NCI-H2227 treated with DMSO at 0.1 percent for 48 hours (cell line): Measurements from ENCODE around the gene ERMARD.
A peak's percentile ranks its signal among the peaks of the same experiment; 100 is the strongest.
"Not testable (repeated sequence)": the region's sequence is repeated elsewhere in the genome, so short reads cannot be mapped to it uniquely, and the experiment has no call there.

Source experiments
- DNase-seq: peaks from one replicate; lab custom pipeline; 2025; lab: John Stamatoyannopoulos, UW

ERMARD gene

DNA sequence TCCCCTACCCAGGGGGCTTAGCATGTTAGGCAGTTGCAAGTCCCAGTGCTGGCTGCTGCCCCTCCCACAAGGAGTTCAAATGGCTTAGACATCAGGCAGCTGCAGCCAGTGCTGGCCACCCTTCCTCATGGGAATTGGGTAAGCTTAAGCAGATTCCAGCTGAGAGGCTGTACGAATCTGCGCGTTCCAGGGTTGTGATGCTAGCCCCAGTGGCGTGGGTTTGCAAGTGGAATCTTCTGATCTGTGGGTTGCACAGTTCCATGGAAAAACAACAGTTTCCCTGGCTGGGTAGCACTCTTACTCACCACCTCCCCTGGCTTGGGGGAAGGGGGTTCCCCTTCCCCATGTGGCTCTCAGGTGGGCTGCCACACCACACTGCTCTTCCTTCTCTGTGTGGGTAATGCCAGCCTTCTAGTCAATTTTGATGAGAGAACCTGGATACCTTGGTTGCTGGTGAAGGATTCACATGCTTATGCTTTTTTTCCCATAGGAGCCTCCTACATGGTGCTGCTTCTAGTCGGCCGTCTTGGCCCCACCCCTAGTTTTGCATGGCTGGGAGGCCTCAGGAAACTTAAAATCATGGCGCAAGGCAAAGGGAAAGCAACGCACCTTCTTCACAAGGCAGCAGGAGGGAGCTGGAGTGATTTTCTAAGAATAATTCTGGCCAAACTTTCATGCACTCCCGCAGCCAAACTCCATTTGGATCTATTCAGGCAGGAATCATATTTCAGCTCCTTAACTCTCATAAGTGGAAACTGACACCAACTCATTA is 13.0 kb upstream of the ERMARD start:
- no peak for DNase-seq

DNA sequence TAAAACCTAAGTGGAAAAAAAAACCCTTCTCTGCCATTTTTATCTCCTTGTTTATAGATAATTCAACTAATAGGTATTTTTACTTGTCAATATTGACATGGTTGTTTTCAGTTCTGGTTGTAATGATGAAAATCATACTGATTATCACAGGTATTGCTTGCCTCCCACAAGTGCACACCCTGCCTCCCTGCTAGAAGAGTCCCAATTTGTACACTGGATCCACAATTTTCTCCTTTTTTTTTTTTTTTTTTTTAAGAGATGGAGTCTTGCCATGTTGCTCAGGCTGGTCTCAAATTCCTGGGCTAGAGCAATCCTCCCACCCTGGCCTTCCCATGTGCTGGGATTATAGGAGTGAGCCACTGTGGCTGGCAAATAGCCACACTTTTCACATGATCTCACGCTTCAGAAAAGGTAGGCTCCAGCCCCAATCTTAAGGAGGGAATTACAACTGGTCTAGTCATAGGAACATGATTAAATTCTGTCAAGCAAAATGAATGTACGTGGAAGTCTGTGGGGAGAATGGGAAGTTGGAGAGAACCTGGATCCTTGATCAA is 12.4 kb upstream of the ERMARD start:
- DNase-seq, result no peak

DNA sequence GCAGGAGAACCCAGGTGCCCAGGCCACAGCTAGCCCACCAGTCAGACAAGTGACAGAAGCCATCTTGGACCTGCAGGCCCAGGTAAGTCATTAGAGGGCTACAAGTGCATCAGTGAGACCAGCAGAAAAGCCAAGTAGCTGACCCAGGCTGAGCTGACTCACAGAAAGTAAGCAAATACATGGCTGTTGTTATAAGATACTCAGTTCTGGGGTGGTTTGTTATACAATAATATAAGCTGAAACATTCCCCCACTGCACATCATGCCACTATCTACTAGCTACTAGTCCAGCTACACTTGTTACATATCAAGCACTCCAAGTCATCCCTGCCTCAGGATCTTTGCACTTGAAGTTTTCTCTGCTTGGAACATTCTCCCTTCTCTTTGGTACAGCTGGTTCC is 10.1 kb upstream of the ERMARD start:
- no peak for DNase-seq

DNA sequence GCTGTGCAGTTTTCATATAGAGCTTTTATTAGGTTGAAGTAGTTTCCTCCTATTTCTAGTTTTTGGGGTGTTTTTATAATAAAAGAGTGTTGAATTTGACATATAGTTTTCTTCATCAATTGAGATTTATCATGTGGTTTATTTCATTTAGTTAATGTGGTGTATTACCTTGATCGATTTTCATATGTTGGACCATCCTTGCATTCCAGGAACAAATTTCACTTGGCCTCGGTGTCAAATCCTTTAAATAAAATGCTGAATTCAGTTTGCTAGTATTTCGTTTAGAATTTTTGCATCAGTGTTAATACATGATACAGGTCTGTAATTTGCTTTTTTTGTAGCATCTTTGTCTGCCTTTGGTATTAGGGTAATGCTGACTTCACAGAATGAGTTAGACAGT is 6.0 kb upstream of the ERMARD start:
- no peak for DNase-seq

DNA sequence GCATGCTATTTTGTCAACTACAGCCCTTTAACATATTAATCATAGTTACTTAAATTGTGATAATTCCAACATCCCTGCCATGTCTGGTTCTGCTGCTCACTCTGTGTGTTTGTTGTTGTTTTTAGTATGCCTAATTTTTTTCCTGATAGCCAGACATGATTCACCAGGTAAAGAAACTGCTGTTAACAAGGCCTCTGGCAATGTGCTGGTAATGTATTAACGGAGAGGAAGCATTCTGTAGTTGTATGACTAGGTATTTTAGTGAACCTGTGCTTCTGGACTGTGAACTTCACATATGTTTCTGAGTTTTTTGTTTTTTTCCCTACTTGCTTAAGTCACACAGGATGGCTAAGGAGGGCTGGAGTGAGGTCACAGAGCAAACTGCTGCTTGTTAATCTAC is 4.9 kb upstream of the ERMARD start:
- DNase-seq, result no peak

DNA sequence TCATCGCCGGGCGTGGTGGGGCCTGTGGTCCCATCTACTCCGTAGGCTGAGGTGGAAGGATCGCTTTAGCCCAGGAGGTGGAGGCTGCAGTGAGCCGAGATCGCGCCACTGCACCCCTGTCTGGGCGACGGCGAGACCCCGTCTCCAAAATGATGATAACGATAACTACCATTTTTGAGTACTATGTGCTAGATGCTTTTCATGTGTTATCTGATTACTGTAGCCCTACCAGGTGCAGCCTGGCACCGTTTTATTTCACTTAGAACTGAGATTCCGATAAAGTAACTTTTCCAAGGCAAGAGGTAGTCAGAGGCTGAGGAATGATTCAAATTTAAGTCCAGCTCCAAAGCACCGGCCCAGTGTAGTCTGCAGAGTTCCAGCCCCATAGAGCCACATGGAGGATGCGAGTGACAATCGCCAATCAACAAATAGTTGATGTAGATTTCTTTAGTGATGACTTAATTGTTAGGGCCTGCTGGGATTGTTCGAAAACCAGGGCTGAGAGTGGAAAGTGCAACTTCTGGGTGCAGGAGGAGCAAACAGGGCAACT is 727 bp downstream of the ERMARD start:
- peak; percentile 44 for DNase-seq

DNA sequence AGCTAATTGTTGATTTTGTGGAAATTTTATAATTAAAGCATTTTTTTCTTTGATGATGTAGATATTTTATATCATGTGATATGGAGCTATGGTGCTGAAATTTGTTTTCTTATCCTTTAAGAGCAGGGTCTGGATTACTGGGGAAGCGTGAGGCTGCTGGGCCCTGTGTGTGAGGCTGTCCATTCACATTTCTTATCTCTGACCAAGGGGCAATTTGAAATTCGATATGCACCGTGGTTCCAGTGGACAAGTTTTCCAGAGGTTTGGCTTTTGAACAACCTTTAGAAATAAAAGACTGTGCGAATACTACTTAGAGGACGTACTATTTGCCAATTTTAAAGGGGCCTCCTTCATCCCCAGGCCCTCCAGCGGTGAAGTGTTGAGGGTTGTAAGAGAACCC is 3.7 kb downstream of the ERMARD start:
- DNase-seq, result no peak

DNA sequence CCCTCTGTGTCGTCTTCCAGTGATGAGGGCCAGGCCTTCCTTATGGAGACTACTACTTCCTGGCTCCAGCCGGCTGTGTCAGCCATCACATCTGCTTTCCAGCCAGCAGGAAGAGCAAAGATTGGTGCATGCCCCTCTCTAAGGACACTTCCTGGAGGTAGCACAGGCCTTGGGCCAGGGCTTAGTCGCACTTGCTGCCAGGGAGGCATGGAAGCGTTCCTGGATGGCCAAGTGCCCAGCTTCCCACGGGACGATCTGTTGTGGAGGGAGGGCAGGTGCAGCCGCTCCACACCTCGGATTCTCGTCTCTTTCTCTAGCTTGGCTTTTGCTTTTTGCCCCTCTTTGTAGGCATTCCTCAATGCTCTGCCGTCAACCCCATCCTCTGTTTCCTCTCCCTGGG is 11.9 kb downstream of the ERMARD start:
- no peak for DNase-seq

DNA sequence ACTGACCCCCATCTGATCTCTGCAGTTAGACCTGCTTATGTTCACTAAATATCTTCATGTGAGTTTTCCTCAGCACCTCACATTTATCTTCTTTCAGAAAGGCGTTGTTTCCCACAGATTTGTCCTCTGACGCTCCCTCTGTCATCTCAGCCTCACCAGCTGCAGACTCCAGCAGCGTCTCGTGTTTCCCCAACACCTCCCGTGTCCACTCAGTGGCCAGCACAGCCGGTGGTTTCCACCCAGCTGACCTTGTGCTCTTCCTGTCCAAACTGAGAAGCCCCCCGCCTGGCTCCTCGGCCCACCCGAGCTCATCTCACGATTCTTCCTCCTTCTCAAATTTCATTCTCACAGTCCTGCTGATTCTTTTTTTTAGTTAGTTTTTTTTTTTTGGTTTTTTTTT is 12.5 kb downstream of the ERMARD start:
- no peak for DNase-seq

DNA sequence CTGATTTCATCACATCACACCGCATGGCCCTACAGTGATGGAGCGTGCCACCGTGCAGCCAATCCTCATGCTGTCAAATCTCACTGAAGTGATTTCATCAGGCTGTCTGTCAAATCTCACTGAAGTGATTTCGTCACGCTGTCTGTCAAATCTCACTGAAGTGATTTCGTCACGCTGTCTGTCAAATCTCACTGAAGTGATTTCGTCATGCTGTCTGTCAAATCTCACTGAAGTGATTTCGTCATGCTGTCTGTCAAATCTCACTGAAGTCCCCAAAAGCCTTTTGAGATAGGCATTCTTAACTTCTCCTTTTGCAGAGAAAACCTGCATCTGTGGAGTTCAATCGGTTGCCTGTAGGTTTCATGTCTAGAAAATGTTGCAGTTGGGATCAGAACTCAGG is 14.4 kb downstream of the ERMARD start:
- DNase-seq, result not testable (repeated sequence)

DNA sequence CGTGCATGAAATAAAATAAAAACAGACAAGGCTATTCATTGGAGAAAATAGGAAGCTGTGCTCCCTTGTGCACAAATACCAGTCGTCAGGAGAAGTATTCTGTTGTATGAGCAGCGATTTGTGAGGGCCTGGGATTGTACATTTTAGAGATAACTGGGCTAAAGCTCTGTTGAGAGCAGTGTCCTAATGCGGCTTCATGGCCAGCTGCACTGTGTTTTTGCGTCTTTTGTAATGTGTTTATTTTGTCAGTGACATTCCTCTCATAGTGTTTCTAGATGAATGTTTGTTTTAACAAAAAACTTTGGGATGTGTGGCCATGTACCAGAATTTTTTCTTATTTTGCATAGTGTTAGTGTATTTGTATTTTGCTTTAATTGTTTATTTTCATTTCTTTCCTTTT is 14.8 kb downstream of the ERMARD start:
- DNase-seq, result no peak

DNA sequence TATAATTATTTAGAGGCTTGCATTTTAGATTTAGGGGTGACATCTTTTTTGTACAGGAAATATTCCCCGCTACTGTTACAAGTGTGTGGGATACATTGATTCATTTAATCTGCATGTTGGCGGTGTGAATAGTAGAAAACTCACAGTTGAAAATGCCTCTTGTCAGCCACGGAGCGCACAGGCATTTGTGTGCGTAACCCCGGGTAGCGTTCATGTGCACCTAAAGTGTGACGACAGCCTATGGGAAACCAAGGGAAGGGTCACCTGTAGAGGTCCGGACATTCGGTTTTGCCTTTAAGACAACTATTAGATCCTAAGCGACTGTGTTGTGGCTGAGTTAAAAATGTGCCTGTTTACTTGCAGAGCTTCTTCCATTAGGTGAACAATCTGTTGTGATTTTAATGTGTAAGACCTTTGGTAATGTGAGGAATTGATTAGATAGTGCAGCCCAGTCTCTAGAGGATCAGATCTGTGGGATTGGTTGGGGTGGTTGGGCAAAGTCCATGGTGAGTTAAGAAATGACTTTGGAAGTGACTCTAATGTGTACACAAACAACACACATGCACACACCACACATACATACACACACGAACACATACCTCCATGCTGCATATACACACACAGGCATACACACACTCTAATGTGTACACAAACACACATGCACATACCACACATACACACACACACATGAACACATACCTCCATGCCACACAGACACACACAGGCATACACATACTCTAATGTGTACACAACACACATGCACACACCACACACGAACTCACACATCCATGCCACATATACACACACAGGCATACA is 15.7 kb downstream of the ERMARD start:
- no peak for DNase-seq

DNA sequence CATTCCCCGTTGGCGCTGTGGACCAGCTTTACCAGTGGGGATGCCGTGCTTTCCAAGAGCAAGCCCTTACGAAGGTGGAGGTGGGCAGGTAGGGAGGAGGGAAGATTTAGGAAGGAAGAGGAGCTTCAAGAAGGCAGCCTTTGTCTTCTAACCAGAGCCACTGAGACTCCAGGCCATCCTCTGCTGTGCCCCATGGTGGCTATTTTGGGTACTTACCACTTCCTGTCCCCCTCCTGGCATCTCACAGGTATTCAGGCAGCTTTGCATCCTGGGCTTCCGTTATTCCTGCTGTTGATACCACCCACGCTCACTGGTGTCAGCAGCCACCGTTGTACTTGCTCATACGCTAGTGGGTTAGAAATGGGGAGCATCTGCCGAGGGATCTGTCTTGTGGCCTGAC is 22.9 kb downstream of the ERMARD start:
- DNase-seq, result no peak

DNA sequence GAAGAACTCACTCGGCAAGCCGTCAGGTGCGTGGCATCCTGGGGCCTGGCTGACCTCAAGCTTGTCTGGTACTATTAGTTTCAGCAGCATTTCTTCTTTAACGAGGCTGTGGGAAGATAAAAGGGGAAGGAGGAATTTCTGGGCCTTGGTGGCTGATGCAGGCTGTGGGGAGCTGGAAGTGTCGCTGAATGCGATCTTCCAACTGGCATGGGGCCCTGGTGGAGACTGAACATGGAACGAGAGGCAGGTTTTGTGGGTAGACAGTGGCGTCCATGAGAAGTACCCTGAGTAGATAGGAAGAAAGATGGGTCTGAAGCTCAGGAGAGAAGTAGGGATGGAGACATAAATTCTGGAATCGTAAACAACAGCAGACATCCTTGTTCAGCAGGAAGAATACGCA is 23.9 kb downstream of the ERMARD start:
- no peak for DNase-seq

DNA sequence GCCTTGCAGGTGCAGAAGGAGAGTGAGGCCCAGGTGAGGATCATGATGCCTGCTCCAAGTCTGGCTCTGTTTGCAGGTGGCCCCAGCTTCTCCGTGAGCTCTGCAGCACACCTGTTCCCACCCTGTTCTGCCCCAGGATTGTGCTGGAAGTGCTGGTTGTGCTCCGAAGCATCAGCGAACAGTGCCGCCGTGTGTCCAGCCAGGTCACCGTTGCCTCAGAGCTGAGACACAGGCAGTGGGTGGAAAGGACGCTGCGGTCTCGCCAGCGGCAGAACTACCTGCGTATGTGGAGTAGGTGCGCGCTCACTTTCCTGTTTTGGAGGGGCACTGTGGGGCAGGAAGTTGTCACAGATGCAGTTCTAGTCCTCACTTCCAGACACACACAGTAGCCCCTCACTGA is 25.0 kb downstream of the ERMARD start:
- no peak for DNase-seq

DNA sequence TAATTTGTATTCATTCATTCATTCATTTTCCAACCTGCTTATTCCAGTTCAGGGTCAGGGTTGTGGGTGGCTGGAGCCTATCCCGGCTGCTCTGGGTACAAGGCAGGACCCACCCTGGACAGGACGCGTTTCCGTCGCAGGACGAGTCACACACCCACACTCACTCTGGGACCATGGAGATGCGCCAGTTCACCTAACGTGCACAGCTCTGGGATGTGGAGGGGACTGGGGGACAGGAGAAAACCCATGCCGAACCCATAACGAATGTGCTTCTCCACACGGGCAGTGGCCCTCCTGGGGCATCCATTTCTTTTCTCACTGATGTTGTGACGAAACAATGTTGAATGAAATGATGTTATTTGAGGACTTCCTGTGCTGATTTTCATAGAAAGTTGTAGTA is 26.5 kb downstream of the ERMARD start:
- DNase-seq, result no peak

DNA sequence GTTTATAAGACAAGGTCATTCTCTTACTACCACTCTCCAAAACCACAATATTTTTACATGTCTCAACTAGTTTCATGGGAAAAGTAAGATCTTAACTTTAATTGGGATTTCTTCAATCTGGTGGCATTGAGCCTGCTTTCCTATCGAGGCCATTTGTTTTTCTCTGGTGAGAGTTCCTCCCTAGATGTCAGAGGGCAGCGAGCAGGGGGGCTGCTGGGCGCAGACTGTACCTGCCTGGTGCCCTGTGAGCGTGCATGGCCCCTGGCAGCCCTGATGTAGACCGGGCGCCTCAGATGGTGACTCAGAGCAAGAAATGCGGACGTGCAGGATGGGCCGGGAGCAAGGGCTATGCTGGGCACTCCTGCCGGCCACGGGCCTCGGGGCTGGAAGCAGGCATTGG is 27.2 kb downstream of the ERMARD start:
- DNase-seq, result no peak

DNA sequence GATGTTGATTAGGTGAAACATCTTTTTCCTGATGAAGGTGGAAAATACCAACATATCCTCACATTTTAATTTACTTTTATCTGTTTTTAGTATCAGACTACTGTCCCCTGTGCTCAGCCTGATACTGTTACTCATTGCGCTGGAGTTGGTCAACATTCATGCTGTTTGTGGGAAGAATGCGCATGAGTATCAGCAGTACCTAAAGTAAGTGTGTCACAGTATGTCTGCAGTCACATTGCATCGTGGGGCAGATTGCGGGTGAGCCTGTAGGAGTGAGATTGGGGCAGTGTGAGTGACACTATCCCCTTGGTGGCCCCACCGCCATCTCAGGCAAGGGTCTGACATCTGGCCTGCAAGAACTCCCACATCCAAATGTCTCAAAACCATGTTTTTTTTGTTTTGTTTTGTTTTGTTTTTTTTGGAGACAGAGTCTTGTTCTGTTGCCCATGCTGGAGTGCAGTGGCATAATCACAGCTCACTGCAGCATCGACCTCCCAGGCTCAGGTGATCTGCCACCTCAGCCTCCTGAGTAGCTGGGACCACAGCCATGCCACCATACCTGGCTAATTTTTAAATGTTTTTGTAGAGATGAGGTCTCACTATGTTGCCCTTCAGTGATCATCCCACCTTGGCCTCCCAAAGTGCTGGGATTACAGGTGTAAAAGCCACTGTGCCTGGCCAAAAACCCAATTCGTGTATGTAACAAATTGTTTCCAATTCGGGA is 27.8 kb downstream of the ERMARD start:
- DNase-seq, result no peak

DNA sequence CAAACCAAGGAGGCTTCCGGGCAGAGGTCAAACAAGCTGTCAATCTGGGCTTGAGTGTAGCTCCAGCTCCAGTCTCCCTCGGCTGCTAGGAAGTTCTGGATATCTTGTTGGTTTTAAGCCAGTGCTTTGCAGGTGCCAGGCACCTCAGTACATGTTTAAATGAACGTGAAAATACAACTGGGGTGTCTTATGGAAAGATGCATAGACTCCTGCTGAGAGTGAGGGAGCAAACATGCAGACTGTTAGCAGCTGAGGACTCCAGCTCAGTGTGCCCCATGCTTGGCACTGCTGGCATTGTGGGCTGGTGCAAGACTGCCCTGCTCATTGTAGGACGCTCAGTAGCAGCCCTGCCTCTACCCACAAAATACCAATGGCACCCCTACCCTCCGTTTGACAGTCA is 28.5 kb downstream of the ERMARD start:
- DNase-seq, result no peak

DNA sequence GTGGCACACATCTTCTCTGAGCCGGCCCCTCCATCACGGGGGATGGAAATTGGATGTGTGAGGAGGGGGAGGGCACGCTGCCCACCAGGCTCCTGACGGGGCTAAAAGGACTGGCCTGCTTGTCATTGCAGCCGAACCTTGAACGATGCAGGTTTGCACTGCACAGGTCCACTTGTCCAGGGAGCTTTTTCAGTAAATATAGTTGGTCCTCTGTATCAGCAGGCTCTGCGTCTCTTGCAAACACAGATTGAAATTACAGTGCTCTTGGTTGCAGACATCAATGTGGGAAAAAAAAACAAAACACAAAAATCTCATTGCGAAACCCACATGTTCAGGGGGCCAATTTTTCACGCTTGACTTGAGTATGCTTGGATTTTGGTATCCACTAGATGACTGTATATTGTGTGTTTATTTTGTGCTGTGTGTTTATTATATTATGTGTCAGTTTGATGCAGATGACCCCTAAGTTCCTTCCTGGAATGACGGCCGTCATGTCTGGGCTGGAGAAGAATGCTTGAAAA is 29.2 kb downstream of the ERMARD start:
- DNase-seq, result no peak

DNA sequence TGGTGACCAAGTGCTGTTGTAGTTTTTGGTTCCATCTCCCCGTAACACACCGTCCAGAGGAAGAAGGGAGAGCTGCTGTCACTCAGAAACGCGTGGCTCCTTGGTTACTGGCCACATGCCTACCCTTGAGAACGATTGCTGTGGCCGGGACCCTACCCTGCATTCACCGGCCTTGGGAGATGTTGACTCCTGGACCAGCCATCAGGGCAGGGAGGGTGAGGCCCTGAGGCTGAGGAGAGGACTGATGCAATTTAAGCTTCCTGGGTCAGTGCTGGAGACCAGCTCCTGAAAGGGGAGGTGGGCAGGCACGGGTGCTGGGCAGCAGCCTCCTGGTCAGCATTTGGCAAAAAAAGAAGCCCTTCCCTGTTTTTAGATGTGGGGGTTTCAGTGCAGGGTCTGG is 31.5 kb downstream of the ERMARD start:
- DNase-seq, result no peak

DNA sequence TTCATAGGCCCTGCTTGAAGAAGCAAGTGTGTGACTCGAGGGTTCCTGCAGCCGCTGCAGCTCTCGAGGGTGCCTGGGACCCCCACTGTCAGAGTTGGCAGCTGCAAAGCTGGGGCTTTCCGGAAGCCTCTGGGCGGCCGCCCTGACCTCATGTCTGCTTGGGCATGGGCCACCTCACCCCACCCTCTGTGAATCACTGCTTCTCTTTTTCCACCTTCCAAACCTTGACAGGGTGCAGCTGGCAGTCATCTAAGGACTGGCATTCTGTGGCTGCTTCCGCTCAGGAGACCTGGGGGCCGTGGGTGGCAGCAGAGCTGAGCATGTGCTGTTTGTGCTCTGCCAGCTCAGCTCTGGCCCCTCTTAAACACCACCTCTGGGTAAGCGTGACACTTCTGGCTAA is 32.0 kb downstream of the ERMARD start:
- DNase-seq, result no peak
